Thyroid gland (tissue), 4 donors: ENCODE results near the gene DISC1.

ENCODE experiments used
- CTCF ChIP-seq, 6 experiments: fragments of 200-600 bp in 3 of 6; fragments of 450-650 bp in 3 of 6; sonication (generic) in 3 of 6; IDR thresholded peaks; one replicate each; pipeline ENCODE4 v1.5.1; 2016 to 2019; ENCODE audit warnings: antibody characterized with exemption in 6 of 6, mild to moderate bottlenecking in 2 of 6, inconsistent platforms in 1 of 6, moderate library complexity in 1 of 6
- POLR2A ChIP-seq, 2 donors: fragments of 450-650 bp; IDR thresholded peaks; one replicate each; pipeline ENCODE4 v1.6.1; 2017; ENCODE audit warnings: antibody characterized with exemption in 2 of 2, mild to moderate bottlenecking in 2 of 2, moderate library complexity in 1 of 2

- TF ChIP-seq CTCF (IDR thresholded peaks at IDR 0.05) (no peak), POLR2A (IDR thresholded peaks at IDR 0.05) (no peak)
Measured at GRCh38 chr1:231938211-231938610, 311.6 kb downstream of the DISC1 start.
